ENCODE data around the gene ATP8B3. TPM values are rescaled to one million over a fixed set of nuclear protein-coding genes. Genes with fewer than 3 reads are reported as not detected.

The ATP8B3 gene
- total RNA-seq, 1 donor from 2014 or later, result 0.11 TPM

GRCh38 chr19:1746401-1747284, 65.4 kb downstream of the ATP8B3 start:
- Histone ChIP-seq H3K4me1 (peaks cover 9 to 22% of the 10 kb centered on the region in 2 donors), H3K36me3 (no peaks in the 10 kb centered on the region), H3K27ac (no peak overlapping the region), H3K27me3 (peaks cover 39% of the 10 kb centered on the region), H3K4me3 (no peak overlapping the region), H3K9me3 (no peaks in the 10 kb centered on the region)
- intact Hi-C loops (cut with DNase I), result no loop called here
- no peak for DNase-seq (ENCODE audit: low spot score in 2 of 2)
- TF ChIP-seq CTCF (IDR thresholded peaks at IDR 0.05), result no peak

- Histone ChIP-seq H3K4me3 (no peak overlapping the region), H3K36me3 (no peaks in the 10 kb centered on the region), H3K9me3 (no peaks in the 10 kb centered on the region), H3K27me3 (peaks cover 39% of the 10 kb centered on the region), H3K27ac (no peak overlapping the region), H3K4me1 (peaks cover 9 to 22% of the 10 kb centered on the region in 2 donors)
- intact Hi-C loops (cut with DNase I), result no loop called here
- DNase-seq (ENCODE audit: low spot score in 2 of 2), result no peak
- no peak for TF ChIP-seq CTCF (IDR thresholded peaks at IDR 0.05)
Measured at GRCh38 chr19:1745589-1746031, 66.5 kb downstream of the ATP8B3 start.

- Histone ChIP-seq H3K4me1 (peaks cover 8 to 18% of the 10 kb centered on the region in 2 donors), H3K9me3 (no peaks in the 10 kb centered on the region), H3K27ac (no peak overlapping the region), H3K36me3 (no peaks in the 10 kb centered on the region), H3K27me3 (peaks cover 33% of the 10 kb centered on the region), H3K4me3 (no peak overlapping the region)
- TF ChIP-seq CTCF (IDR thresholded peaks at IDR 0.05), result no peak
- intact Hi-C loops (cut with DNase I), result no loop called here
- DNase-seq (ENCODE audit: low spot score in 2 of 2), result no peak
Measured at GRCh38 chr19:1744822-1745563, 67.1 kb downstream of the ATP8B3 start.

GRCh38 chr19:1744133-1744665, 67.9 kb downstream of the ATP8B3 start:
- peaks cover under 1 to 13% of the 10 kb centered on the region in 2 donors for H3K4me1 ChIP-seq
- H3K9me3 ChIP-seq, result no peaks in the 10 kb centered on the region
- no peak overlapping the region for H3K4me3 ChIP-seq
- H3K27me3 ChIP-seq, result peaks cover 25% of the 10 kb centered on the region
- TF ChIP-seq CTCF (IDR thresholded peaks at IDR 0.05), result no peak
- intact Hi-C loops (cut with DNase I), result no loop called here
- no peak for DNase-seq (ENCODE audit: low spot score in 2 of 2)
- no peaks in the 10 kb centered on the region for H3K36me3 ChIP-seq
- H3K27ac ChIP-seq, result no peak overlapping the region

GRCh38 chr19:1742989-1743696, 68.9 kb downstream of the ATP8B3 start:
- intact Hi-C loops (cut with DNase I), result no loop called here
- no peak for DNase-seq (ENCODE audit: low spot score in 2 of 2)
- Histone ChIP-seq H3K27me3 (peaks cover 14% of the 10 kb centered on the region), H3K36me3 (no peaks in the 10 kb centered on the region), H3K27ac (no peak overlapping the region), H3K9me3 (no peaks in the 10 kb centered on the region), H3K4me3 (no peak overlapping the region), H3K4me1 (peaks cover 0 to 4% of the 10 kb centered on the region in 2 donors)
- TF ChIP-seq CTCF (IDR thresholded peaks at IDR 0.05), result no peak

Data from ascending aorta (tissue), 2 donors.